CD4-positive, alpha-beta T cell treated with Interleukin-2 at 100 ng/mL for 4 hours (primary cell): Measurements from ENCODE around the gene SRC.

ENCODE experiments used
- DNase-seq: peaks from one replicate; pipeline ENCODE4 v3.0.0-alpha.2; 2020; ENCODE audit warnings: low spot score

Gene SRC

DNA sequence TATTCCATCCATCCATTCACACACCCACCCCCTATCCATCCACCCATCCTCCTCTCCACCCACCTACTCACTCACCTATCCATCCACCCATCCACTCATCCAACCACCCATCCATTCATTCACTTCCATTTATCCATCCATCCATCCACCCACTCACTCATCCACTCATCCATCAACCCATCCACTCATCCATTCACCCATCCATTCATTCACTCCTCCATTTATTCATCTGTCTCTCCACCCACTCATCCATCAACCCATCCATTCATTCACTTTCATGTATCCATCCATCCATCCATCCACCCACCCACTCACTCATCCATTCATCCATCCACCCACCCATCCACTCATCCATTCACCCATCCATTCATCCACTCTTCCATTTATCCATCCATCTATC is 84.1 kb downstream of the SRC start:
- DNase-seq = no peak

DNA sequence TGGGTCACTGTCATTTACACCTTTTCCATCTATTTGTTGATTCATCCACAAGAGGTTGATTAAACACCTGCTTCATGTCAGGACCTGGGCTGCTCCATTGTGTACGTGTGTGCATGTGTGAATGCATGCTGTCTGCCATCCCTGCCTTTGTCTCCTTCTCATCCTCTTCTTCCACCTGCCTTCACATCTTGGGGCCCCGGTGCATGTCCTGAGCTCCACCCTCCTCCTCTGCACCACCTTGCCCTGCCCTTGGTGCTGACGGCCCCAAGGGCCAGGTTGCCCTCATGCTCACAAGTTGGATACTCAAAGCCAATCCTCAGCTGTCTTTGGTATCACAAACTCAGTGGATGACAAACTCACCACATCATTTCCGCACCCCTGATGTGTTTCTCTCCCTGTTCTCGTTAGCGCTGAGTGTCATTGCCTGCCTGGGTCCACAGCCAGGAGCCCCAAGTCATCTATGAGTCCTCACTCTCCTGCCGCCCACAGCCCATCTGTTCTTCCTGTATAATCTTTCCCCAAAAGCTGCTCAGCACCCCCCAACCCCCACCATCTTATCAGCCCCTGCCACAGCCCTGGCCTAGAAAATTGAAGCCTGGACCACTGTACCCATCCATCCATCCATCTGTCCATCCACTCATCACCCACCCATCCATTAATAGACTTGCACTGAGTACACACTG is 85.0 kb downstream of the SRC start:
- DNase-seq = no peak

DNA sequence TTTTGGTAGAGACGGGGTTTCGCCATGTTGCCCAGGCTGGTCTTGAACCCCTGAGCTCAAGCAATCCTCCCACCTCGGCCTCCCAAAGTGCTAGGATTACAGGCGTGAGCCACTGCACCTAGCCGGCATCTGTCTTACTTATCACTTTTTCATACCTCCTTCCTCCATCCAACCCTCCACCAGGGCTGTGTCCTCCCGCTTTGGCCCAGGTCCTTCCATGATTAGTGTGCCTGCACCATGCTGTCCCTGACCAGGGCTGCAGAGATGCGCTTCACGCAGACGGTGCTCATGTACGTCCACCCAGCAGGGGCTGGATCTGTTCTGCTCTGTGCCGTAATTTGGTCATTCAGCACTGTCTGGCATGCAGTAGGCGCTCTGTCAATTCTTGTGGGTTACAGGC is 85.8 kb downstream of the SRC start:
- DNase-seq = no peak

DNA sequence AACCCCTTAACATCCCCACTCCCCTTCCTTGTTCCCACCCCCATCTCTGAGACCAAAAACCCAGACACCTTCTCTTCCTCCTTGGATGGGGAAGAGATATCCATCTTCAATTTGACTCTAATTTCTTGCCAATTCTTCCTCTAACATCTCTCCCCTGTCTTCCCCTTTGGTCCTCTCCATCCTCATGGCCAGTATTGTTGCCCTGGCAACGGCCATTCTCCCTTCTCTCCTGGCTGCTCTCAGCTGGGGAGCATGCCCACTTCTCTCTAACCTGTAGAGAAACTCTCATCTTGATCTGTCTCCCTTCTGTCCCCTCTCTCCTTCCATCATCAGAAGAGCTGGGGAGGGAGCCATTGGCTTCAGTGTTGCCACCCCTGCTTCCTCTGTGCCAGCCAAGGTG is 86.7 kb downstream of the SRC start:
- DNase-seq = no peak

- no peak for DNase-seq
Measured at GRCh38 chr20:37435607-37436006, 89.7 kb downstream of the SRC start.

DNA sequence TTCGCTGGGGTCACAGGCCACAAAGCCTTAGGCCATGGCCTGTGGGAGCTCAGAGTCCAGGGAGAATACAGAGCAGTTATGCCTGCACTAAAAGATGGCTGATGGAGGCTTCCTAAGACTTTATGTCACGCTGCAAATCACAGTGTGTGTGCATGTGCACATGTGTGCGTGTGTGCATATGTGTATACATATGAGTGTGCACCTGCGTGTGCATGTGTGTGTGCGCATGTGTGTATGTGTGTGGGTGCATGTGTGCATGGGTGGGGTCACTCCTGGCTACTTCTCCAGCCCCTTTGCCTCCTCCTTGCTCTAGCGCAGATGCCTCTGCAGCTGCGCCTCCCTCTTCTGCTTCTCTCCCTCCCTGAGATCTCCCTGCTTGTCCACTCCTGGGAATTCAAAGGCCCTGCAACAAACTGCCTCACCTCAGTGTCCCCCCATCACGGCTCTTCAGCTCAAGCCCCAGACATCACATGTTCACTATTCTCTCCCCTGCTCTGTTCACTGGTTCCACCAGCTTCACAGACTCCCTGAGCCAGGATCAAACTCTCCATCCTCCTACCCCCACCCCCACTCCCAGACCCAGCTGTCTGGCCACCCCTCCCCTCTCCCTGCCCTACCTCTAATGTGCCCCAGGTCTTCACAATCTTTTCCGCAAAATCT is 90.7 kb downstream of the SRC start:
- DNase-seq = no peak

DNA sequence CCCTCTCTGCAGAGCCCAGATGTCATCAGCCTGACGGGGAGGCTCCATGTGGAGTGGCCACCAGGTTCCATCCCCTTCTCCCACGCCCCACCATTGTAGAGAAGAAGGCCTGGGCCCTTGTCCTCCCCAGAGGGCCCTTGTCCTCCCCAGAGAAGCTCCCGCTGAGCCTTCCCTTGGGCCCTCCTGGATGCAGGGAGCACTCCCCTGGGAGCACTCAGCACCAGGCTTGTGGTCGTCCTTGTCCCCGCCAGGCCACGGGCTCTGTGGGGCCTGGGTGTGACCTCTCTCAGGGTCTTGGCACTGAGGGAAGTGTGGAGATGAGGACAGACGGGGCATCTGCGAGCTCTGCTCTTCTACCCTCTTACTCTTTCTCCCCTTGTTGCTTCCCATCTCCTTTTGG is 91.7 kb downstream of the SRC start:
- no peak for DNase-seq

DNA sequence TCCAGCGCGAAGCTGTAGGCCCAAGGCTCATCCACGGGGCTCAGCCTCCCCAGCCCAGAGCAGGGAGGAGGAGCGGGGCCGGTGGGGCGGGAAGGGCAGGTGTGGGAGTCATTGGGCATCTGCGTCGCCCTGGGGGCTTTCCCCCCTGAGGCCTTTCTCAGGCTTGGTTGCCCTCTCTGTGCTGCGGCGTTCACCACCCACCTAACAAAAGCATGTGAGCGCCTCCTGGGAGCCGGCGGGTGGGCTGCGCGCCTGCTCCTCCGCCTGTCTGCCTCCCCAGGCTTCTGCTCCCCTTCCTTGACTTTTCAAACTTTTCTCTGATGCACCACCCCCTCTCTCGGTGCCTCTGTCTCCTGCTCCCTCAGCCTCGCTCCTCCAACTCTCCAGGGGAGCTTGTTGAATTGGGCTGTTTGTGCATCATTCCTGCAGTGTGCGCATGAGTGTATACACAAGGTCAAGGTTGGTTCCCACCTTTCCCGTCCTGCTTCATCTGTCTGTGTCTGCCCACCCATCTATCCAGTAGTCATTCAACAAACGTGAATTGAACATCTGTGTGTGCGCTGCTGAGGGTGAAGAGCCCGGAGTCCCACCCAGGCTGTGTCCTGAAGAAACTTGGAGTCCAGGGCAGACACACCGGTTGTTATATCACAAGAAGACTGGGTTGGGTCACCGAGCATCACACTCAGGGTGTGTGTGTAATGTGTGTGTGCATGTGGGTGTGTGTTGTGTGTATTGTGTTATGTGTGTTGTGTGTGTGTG is 92.7 kb downstream of the SRC start:
- no peak for DNase-seq

DNA sequence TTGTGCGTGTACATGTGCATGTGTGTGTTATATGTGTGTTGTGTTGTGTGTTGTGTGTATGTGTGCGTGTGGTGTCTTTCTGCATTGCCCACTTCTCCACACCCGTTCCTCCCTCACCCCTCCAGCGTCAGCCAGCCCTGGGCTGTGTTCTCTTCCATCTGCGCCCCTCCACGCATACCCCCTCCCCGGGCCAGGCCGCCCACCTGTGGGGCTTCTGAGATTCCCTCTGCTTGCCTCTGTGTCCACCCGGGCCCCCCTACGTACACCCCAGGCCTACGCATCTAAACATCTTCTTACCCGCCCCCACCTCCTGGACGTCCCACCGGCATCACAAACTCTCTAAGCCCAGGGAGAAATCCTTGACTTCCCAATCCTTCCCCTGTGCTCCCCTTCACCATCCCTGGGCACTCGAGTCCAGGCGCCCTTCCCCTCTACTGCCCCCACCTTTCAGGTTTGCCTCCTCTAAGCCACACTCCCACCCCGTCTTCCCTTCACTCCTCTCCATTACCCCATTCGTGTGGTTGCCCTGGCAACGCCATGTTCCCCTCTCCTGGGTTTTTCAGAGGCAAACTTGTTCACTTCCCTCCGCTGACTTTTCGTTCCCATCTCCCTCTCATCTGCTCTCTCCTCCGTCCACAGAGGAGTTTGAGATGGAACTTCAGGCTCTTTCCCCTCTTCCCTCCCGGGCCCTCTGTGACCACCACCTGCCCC is 93.4 kb downstream of the SRC start:
- no peak for DNase-seq

- DNase-seq = no peak
Measured at GRCh38 chr20:37441023-37441422, 95.1 kb downstream of the SRC start.

GRCh38 chr20:37442547-37442946 is 96.6 kb downstream of the SRC start:
- no peak for DNase-seq

- no peak for DNase-seq
Measured at GRCh38 chr20:37442986-37443385, 97.0 kb downstream of the SRC start.

GRCh38 chr20:37443596-37443995 is 97.7 kb downstream of the SRC start:
- no peak for DNase-seq

DNA sequence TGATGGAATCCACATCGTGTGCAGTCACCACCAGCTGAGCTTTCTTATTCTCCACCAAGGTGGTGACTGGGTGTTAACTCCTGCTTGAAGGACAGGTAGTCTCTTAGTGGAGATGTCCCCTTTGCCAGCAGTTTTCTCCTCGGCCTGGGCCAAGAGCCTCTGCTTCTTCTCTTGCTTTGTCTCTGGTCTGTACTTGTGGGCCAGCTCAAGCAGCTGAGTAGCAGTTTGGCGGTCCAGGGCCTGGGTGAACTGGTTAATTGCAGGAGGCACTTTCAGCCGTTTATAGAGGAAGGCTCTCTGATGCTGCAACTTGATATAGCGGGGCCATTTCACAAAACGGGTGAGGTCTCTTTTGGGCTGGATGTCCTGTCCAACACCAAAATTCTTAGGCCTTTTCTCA is 99.1 kb downstream of the SRC start:
- DNase-seq = no peak

DNA sequence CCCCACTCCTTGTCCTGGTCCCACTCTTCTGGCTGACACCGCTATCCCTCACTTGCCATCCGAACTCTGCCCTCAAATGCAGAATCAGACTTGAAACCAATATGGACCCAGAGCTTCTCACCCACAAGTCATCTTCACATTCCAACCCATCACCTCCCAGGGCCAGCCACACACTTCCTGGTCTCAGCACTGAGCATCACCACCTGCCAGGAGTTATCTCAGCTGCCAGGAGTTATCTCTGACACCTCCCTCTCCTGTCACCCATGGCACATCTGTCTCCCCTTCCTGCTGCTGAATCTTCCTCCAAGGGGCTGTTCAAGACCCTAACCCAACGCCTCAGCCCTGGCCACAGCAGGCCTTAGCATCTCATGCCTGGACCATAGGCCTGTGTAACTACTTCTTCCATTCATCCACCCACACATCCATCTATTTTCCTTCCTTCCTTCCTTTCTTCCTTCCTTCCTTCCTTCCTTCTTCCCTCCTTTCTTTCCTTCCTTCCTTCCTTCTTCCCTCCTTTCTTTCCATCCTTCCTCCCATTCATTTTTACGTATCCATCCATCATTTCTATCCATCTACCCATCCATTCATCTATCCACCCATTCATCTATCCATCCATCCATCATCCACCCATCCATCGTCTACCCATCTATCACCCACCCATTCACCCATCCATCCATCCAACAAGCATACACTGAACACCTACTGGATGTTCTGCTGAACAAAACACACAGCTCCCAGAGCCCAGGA is 100.5 kb downstream of the SRC start:
- no peak for DNase-seq

DNA sequence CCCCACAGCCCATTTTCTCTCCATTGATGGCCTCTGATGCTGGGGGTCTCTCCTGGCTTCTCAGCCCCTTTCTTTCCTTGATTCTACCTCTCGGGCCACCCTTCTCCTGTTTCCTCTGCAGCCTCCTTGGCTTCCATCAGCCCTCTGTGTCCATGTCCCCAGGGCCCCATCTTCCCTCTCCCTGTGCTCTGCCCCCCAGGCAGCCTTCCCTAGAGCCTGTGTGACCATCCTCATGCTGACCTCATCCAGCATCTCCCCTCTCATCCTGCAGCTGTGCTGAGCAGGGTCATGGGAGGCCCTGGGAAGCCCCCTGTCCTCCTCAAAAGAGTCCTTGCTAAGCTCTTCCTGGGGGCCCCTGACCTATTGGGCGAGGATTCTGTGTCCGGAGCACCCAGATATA is 101.7 kb downstream of the SRC start:
- DNase-seq = no peak

- no peak for DNase-seq
Measured at GRCh38 chr20:37449276-37449675, 103.3 kb downstream of the SRC start.

- DNase-seq = no peak
Measured at GRCh38 chr20:37450344-37450743, 104.4 kb downstream of the SRC start.

GRCh38 chr20:37451616-37452015 is 105.7 kb downstream of the SRC start:
- DNase-seq = no peak

DNA sequence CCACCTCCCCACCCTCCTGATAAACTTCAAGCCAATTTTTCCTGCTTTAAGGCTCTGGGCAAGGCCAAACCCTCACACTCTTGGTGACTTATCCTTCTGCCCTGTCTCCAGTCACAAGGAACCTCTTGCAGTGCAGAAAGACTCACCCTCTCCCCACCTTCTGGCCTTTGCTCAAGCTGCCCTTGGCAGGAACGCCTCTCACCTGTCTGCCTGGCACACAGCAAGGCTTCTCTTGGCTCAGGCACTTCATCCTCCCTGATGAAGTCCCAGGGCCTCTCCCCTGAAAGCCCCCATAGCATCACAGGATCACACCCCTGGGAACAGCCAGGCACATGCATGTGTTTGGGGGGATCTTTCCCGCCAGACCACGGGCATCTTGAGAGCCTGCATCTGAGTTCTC is 106.3 kb downstream of the SRC start:
- DNase-seq = no peak

- no peak for DNase-seq
Measured at GRCh38 chr20:37453288-37453687, 107.3 kb downstream of the SRC start.

- no peak for DNase-seq
Measured at GRCh38 chr20:37453836-37454235, 107.9 kb downstream of the SRC start.
